SK-N-DZ (cell line): ENCODE results near the gene ADGRG1.

Experiments used
- DNase-seq: peaks from one replicate; pipeline ENCODE4 v3.0.0-alpha.2; 2015; ENCODE audit warnings: low spot score

The ADGRG1 gene

GRCh38 chr16:57682809-57683635 lies 54.6 kb downstream of the ADGRG1 start:
- no peak for DNase-seq

DNA sequence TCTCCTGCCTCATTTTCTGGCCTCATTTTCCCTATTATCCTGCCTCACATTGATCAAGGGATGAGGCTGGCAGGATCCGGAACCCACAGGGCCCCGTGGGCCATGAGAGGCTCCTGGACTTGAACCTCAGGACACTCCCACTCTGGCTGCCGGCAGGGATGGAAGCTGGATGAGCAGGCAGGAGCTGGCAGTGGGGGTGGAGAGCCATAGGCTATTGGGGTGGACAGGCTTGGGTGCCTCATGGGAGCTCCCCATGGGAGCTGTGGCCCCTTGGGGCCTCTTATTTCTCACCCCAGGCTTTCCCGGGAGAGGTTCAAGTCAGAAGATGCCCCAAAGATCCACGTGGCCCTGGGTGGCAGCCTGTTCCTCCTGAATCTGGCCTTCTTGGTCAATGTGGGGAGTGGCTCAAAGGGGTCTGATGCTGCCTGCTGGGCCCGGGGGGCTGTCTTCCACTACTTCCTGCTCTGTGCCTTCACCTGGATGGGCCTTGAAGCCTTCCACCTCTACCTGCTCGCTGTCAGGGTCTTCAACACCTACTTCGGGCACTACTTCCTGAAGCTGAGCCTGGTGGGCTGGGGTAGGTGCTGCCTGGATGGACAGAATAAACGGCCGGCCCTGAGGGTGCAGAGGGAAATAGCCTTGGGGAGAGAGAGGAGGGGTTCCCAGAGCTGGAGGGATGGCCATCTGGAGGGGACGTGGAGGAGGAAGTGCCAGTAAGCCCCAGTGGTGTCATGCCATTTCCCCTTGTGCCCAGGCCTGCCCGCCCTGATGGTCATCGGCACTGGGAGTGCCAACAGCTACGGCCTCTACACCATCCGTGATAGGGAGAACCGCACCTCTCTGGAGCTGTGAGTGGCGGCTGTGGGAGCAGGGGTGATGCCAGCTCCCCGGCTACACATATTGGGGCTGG lies 55.5 kb downstream of the ADGRG1 start:
- no peak for DNase-seq

DNA sequence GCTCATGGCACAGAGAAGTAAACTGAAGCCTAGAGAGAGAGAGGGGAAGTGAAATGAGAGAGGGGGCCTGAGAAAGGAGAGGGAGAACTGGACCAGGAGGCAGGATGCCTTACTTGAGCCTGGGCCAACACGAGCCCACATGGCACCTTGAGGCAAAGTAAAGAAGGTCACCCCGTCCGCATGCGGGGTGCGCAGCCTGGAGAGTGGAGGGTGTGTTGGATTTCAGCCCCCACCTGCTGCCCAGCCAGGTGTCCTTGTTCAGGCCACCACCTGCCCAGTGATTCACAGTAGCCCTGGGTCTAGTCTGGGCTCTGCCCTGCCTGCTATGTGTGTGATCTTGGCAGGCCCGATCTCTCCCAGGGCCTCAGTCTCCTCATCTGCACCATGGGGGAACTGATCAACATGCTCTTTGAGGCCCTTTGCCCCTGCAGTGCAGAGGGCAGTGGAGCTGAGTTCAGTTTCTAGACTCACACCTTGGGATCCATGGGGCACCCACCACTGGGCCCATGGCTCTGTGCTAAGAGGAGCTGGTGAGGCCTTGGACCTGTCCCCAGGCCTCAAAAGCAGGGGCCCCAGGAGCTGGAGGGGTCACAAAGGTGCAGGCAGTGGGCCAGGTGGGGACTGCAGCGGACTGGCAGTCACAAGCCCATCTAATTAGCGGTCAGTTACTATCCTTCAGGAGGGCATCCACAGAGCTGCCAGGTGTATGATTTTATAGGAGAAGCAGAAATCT lies 56.4 kb downstream of the ADGRG1 start:
- no peak for DNase-seq

DNA sequence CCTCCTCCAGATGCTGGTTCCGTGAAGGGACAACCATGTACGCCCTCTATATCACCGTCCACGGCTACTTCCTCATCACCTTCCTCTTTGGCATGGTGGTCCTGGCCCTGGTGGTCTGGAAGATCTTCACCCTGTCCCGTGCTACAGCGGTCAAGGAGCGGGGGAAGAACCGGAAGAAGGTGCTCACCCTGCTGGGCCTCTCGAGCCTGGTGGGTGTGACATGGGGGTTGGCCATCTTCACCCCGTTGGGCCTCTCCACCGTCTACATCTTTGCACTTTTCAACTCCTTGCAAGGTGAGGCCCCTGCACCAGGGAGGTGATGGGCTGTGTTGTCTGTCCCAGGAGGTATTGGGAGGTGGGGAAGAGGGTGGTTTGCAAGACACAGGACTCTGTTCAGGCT lies 57.2 kb downstream of the ADGRG1 start:
- no peak for DNase-seq

DNA sequence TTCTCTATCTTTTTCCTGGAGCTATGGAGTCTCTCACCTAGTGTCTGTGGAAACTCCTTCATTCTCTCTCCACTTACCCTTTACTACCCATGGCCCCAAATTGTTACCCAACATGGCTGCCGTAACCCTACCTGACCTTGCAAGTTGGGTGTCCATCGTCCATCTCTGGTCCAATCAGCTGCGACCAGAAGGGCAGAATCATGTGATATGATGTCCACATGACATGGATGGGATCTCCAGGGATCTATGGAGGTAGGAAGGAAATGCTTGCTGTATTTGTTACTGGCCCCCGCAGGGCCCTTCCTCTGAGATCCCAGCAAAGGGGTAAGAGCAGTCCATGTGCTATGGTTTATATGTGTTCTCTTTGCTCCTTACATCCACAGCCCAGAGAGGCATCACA lies 58.1 kb downstream of the ADGRG1 start:
- DNase-seq, result no peak

DNA sequence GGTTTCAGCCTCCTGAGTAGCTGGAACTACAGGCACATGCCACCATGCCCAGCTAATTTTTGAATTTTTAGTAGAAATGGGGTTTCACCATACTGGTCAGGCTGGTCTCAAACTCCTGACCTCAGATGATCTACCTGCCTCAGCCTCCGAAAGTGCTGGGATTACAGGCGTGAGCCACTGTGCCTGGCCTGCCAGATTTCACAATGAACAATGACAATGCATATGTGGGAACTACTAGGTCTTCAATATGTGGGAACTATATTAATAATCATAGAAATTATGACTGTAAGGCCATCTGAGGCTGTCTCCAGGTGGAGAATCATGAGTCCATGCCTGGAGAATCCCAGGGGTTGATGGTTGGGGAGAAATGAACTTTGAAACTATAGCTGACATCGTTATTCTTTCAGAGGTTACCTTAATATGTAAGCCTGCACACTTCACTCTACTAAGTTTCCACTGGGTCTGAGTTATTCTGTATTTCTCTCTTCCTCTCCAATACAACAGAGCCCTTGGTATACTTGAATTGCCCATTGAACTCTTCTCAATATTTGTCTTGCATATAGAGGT lies 59.0 kb downstream of the ADGRG1 start:
- no peak for DNase-seq

GRCh38 chr16:57688487-57688986 lies 60.1 kb downstream of the ADGRG1 start:
- no peak for DNase-seq

DNA sequence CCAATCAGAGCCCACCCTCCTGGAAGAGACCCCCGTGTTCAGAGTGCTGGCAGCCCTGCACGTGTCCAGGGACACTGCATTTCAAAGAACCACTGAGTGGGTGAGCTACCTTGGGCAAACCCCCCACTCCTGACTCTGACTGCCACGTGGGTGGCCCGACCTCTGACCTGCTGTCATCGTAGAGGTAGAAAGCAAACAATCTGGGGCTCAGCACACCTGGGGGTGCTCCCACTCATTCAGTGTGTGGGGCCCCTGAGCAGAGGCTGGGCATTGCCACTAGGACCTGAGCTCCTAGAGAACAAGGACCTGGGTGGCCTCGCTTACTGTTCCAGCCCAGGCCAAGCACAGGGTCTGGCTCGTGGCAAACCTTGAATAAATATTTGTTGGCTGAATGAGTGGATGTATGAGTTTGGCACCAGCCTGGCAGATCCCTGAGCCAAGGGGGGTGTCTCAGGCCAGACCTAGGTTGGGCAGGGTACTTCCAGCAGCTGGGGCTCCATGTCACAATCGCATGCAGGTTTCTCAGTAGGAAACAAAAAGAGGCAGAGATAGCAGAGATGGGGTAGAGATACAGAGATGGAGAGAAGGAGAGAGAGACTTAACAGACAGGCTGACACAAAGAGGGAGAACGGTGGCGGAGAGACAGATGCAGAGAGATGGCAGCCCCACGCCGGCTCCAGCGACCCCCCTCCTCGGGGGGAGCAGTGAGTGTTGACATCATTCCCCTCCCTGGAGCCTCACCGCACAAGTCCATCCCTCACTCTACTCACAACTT lies 60.7 kb downstream of the ADGRG1 start:
- no peak for DNase-seq

DNA sequence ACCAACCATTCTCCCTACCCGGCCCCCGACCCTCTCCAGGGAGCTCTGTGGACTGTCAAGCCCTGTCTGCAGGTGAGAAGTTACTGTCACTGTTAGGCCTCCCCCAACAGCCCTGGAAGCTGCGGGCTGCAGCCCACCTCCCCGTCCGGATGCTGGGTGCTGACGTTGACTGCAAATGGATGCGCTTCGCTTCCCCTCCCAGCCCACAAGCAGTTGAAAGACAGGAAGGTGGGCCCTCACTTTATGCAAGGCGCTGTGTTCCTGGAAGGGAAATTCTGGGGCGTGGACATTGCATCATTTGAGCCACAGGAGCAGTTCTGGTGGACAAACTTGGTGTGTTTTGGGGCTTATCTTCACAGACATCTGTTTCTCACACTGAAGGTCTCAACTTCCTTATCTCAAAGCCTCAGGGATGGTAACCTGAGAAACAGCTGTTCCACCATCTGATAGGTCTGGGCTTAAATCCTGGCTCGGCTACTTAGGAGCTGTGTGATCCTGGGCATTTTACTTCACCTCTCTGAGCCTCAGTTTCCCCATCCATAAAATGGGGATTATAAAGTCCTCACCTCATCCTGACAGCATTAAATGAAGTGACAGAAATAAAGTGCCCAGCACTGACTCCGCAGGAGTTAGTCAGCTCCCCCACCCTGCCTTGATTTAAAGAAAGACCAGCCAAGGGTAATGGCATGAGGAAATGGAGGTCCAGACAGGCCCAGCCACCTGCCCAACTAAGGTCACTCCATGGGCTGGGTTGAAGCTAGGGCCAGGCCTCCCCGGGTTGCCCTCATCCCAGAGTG lies 61.5 kb downstream of the ADGRG1 start:
- DNase-seq, result peak; percentile 67

DNA sequence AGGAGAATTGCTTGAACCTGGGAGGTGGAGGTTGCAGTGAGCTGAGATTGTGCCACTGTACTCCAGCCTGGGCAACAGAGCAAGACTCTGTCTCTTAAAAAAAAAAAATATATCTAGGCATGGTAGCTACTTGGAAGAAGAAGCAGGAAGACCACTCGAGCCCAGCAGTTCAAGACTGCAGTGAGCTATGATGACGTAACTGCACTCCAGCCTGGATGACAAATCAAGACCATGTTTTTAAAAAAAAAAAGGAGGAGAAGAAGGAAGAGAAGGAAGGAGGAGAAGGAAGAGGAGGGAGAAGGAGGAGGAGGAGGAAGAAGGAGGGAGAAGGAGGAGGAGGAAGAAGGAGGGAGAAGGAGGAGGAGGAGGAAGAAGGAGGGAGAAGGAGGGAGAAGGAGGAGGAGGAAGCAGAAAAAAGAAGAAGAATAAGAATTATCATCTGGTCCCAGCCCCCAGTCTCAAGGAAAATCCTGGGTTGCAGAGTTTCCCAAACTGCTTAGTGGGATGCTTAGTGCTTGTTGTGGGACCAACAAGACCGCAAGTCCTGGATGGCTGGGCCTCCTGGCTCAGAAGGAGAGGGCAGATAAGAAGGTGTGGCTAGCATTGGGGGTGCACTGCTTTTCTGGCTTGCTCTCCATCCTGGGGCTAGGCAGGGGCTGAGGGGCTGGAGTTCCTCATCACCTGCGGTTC lies 62.5 kb downstream of the ADGRG1 start:
- no peak for DNase-seq

GRCh38 chr16:57692636-57693035 lies 64.2 kb downstream of the ADGRG1 start:
- DNase-seq, result no peak

DNA sequence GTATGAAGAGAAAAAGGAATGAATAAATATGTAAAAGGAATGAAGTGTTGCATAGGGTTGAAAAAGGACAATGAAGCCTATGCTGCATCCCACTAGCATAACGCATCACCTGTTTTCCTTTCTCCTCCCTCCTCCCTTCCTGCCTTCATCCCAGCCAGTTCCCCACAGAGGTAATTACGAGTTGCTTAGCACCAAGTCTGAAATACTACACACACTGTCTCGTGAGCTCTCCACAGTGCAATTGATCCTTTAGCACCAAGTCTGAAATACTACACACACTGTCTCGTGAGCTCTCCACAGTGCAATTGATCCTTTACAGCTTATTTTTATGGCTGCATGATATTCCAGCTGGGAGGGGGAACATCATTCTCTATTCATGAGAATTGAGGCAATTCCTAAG lies 65.1 kb downstream of the ADGRG1 start:
- no peak for DNase-seq

- DNase-seq, result no peak
Observed at GRCh38 chr16:57694231-57694724, 65.8 kb downstream of the ADGRG1 start.

GRCh38 chr16:57694725-57695679 lies 66.6 kb downstream of the ADGRG1 start, which contains the start of gene DRC7:
Gene DRC7, plus strand, starts transcription at chr16:57694806. Its CDS starts 3,144 bp downstream, at chr16:57697950.
- peak; percentile 65 for DNase-seq

DNA sequence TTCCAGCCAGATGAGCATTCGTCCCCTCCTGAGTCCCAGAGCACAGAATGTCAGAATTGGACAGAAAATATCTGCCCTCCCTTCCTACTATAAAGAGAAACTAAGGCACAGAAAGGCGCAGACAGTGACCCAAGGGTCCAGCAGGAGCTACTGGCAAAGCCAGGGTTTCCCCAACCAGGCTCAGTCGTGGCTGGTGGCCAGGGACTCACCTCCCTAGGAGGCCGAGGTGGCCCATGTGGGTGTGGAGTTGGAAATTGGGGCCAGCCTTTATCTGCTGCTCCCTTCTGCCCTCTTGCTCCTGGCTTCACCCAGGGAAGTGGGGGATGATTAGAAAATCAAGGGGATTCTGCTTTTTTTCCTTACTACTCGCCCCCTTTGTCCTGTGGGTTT lies 67.2 kb downstream of the ADGRG1 start:
- no peak for DNase-seq

- no peak for DNase-seq
Observed at GRCh38 chr16:57696240-57696639, 67.8 kb downstream of the ADGRG1 start.

DNA sequence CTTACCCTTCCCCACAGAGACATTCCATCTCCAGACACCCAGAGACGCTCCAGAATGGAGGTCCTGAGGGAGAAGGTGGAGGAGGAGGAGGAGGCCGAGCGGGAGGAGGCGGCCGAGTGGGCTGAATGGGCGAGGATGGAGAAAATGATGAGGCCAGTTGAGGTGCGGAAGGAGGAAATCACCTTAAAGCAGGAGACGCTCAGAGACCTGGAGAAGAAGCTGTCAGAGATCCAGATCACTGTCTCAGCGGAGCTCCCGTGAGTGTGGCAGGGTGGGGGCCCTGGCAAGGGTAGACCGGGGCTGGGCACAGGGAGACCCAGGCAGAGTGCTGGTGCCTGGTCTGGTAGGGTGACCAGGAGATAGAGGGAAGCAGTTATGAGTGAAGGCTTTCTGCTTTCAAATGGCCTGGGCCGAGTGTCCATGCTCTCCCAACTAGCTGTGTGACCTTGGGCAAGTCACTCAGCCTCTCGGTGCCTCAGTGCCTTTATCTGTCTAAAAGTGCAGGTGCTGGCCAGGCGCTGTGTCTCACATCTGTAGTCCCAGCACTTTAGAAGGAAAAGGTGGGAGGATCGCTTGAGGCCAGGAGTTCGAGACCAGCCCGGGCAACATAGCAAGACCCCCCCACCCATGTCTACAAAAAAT lies 69.6 kb downstream of the ADGRG1 start:
- DNase-seq, result no peak
